Measurements from ENCODE around the gene SSH2.
"Not testable (repeated sequence)": the region's sequence is repeated elsewhere in the genome, so short reads cannot be mapped to it uniquely, and the experiment has no call there.

SSH2 gene

DNA sequence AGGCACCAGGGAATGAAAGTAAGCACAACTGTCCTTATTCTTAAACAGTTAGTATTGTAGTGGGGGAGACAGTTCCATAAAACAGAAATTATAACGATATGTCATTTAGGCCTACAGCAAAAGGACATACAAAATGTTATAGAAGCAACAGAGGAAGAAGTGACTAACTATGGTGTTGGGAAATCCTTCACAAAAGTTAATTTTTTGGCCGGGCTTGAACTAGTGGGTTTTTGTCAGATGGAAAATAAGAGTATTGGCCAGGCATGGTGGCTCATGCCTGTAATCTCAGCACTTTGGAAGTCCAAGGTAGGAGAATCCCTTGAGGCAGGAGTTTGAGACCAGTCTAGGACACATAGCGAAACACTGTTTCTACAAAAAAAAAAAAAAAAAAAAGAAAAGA is 127.8 kb downstream of the SSH2 start:
- no peak overlapping the region for H3K27ac ChIP-seq (ENCODE audit: low read depth, low read length)
- no peaks in the 10 kb centered on the region for H3K4me1 ChIP-seq (ENCODE audit: control insufficient read depth, insufficient read depth, low read length, unreplicated experiment)
- no peak overlapping the region for H2AFZ ChIP-seq (ENCODE audit: low read length, unreplicated experiment)
- no peak overlapping the region for H3K4me3 ChIP-seq (ENCODE audit: low read depth, low read length)
- H3K79me2 ChIP-seq (ENCODE audit: control insufficient read depth, insufficient read depth, low read length, unreplicated experiment) = no peaks in the 10 kb centered on the region
- peaks cover 11% of the 10 kb centered on the region for H3K36me3 ChIP-seq (ENCODE audit: insufficient read depth, low read length)
- H3K27me3 ChIP-seq (ENCODE audit: insufficient read depth, low read length) = no peaks in the 10 kb centered on the region

DNA sequence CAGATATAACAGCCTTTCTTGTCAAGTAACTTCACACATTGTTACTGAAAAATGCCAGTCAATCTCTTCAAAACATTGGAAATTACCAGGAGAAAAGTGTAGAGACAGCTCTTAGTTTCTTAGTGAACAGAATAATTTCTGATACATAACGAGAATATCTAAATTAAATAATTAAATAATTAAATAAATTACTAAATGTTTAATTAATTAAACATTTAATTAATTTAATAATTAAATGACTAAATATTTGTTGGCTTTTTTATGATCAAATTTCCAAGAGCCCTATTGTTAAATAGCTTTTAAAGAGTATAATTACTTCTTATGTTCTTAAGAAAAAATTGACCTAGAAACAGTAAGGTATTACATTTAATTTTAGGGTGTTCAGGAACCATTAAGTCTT is 129.6 kb downstream of the SSH2 start:
- Histone ChIP-seq H3K4me3 (ENCODE audit: low read depth, low read length) (no peak overlapping the region), H3K27me3 (ENCODE audit: insufficient read depth, low read length) (no peaks in the 10 kb centered on the region), H3K27ac (ENCODE audit: low read depth, low read length) (no peak overlapping the region), H2AFZ (ENCODE audit: low read length, unreplicated experiment) (no peak overlapping the region), H3K4me1 (ENCODE audit: control insufficient read depth, insufficient read depth, low read length, unreplicated experiment) (no peaks in the 10 kb centered on the region), H3K79me2 (ENCODE audit: control insufficient read depth, insufficient read depth, low read length, unreplicated experiment) (no peaks in the 10 kb centered on the region), H3K36me3 (ENCODE audit: insufficient read depth, low read length) (peaks cover 11% of the 10 kb centered on the region)

DNA sequence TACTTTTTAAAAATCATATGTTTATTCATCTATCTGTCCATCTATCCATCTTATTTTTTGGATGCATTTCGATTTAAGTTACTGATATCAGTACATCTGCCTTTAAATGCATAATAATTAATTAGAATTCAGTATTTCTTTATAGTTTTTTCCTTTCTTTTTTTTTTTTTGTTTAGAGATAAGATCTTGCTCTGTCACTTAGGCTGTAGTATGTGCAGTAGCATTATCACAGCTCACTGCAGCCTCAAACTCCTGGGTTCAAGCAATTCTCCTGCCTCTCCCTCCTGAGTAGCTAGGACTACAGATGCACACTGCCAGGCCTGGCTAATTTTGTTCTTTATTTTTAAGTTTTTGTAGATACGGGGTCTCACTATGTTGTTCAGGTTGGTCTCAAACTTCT is 133.4 kb downstream of the SSH2 start:
- Histone ChIP-seq H3K4me1 (ENCODE audit: control insufficient read depth, insufficient read depth, low read length, unreplicated experiment) (no peaks in the 10 kb centered on the region), H3K79me2 (ENCODE audit: control insufficient read depth, insufficient read depth, low read length, unreplicated experiment) (no peaks in the 10 kb centered on the region), H2AFZ (ENCODE audit: low read length, unreplicated experiment) (no peak overlapping the region), H3K36me3 (ENCODE audit: insufficient read depth, low read length) (peaks cover 11% of the 10 kb centered on the region), H3K4me3 (ENCODE audit: low read depth, low read length) (no peak overlapping the region), H3K27ac (ENCODE audit: low read depth, low read length) (no peak overlapping the region), H3K27me3 (ENCODE audit: insufficient read depth, low read length) (no peaks in the 10 kb centered on the region)

- no peaks in the 10 kb centered on the region for H3K4me1 ChIP-seq (ENCODE audit: control insufficient read depth, insufficient read depth, low read length, unreplicated experiment)
- H3K27me3 ChIP-seq (ENCODE audit: insufficient read depth, low read length) = no peaks in the 10 kb centered on the region
- H3K79me2 ChIP-seq (ENCODE audit: control insufficient read depth, insufficient read depth, low read length, unreplicated experiment) = no peaks in the 10 kb centered on the region
- H3K4me3 ChIP-seq (ENCODE audit: low read depth, low read length) = no peak overlapping the region
- no peak overlapping the region for H3K27ac ChIP-seq (ENCODE audit: low read depth, low read length)
- no peak overlapping the region for H2AFZ ChIP-seq (ENCODE audit: low read length, unreplicated experiment)
- peaks cover 2% of the 10 kb centered on the region; the same call in 1 of the 2 replicates for H3K36me3 ChIP-seq (ENCODE audit: insufficient read depth, low read length)
Measured at GRCh38 chr17:29793501-29793900, 136.5 kb downstream of the SSH2 start.

GRCh38 chr17:29791336-29792080 is 138.5 kb downstream of the SSH2 start:
- H2AFZ ChIP-seq (ENCODE audit: low read length, unreplicated experiment) = no peak overlapping the region
- H3K79me2 ChIP-seq (ENCODE audit: control insufficient read depth, insufficient read depth, low read length, unreplicated experiment) = no peaks in the 10 kb centered on the region
- no peaks in the 10 kb centered on the region for H3K4me1 ChIP-seq (ENCODE audit: control insufficient read depth, insufficient read depth, low read length, unreplicated experiment)
- H3K4me3 ChIP-seq (ENCODE audit: low read depth, low read length) = no peak overlapping the region
- H3K27me3 ChIP-seq (ENCODE audit: insufficient read depth, low read length) = no peaks in the 10 kb centered on the region
- no peak overlapping the region for H3K27ac ChIP-seq (ENCODE audit: low read depth, low read length)
- no peaks in the 10 kb centered on the region for H3K36me3 ChIP-seq (ENCODE audit: insufficient read depth, low read length)

DNA sequence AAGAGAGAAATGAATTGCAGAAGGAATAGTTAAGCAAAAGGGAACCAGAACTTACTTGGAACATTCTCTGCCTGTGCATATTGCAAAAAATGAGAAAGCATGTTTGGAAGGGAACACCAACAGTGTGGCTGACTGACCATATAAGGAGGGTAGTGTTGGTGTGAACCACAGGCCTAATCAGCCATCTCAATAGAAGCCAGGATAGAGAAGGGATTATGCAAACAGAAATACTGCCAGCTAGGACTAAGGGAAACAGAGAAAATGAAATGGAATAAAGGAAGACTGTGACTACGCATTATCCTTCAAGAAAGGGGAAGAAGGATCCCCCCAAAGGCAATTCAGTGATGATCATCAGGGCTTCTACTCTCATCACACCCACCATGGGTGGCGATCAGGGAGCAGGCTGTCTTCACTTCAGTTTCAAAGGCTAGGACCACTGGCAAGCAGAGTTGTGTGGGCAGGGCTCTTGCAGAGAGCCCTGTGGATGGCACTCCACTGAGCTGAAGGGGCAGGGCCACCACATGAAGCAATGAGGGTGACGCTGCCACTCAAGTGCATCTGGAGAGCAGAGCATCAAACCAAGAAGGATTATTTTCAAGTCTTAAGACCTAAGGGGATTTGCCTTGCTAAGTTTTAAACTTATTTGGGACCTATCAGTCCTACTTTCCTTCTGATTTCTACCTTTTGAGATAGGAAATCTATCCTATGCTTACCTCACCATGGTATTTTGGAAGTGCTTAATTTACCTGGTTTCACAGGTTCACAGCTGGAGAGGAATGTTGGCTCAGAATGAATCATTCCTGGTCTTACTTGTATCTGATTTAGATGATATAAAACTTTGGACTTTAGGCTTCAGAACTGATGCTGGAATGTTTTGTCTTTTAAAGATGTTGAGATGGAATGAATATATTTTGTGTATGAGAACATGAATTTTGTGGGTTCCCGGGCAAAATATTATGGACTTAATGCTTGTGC is 140.5 kb downstream of the SSH2 start:
- peaks cover 9% of the 10 kb centered on the region for H3K4me1 ChIP-seq (ENCODE audit: control insufficient read depth, insufficient read depth, low read length, unreplicated experiment)

GRCh38 chr17:29787995-29788394 is 142.0 kb downstream of the SSH2 start:
- no peaks in the 10 kb centered on the region for H3K36me3 ChIP-seq (ENCODE audit: insufficient read depth, low read length)
- no peak overlapping the region for H3K4me3 ChIP-seq (ENCODE audit: low read depth, low read length)
- H2AFZ ChIP-seq (ENCODE audit: low read length, unreplicated experiment) = no peak overlapping the region
- H3K27me3 ChIP-seq (ENCODE audit: insufficient read depth, low read length) = no peaks in the 10 kb centered on the region
- H3K79me2 ChIP-seq (ENCODE audit: control insufficient read depth, insufficient read depth, low read length, unreplicated experiment) = no peaks in the 10 kb centered on the region
- H3K4me1 ChIP-seq (ENCODE audit: control insufficient read depth, insufficient read depth, low read length, unreplicated experiment) = peaks cover 10% of the 10 kb centered on the region
- no peak overlapping the region for H3K27ac ChIP-seq (ENCODE audit: low read depth, low read length)

More for the DNA sequence above, 140.5 kb downstream of the SSH2 start:
- H3K4me3 ChIP-seq (ENCODE audit: low read depth, low read length) = no peak overlapping the region
- no peaks in the 10 kb centered on the region for H3K27me3 ChIP-seq (ENCODE audit: insufficient read depth, low read length)
- no peaks in the 10 kb centered on the region for H3K79me2 ChIP-seq (ENCODE audit: control insufficient read depth, insufficient read depth, low read length, unreplicated experiment)
- no peak overlapping the region for H3K27ac ChIP-seq (ENCODE audit: low read depth, low read length)
- no peaks in the 10 kb centered on the region for H3K36me3 ChIP-seq (ENCODE audit: insufficient read depth, low read length)
- H2AFZ ChIP-seq (ENCODE audit: low read length, unreplicated experiment) = no peak overlapping the region

GRCh38 chr17:29782917-29783316 is 147.1 kb downstream of the SSH2 start:
- H3K4me3 ChIP-seq (ENCODE audit: low read depth, low read length) = no peak overlapping the region
- H3K4me1 ChIP-seq (ENCODE audit: control insufficient read depth, insufficient read depth, low read length, unreplicated experiment) = peaks cover 10% of the 10 kb centered on the region
- H3K27me3 ChIP-seq (ENCODE audit: insufficient read depth, low read length) = no peaks in the 10 kb centered on the region

DNA sequence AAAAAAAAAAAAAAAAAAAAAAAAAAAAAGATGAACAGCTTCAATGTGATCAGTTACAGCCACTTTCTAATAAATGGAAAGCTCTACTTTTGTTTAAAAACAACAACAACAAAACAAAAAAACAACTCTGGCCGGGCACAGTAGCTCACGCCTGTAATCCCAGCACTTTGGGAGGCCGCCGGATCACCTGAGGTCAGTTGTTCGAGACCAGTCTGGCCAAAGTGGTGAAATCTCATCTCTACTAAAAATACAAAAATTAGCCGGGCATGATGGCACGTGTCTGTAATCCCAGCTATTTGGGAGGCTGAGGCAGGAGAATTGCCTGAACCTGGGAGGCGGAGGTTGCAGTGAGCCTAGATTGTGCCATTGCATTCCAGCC is 150.2 kb downstream of the SSH2 start:
- not testable (repeated sequence) for H3K27ac ChIP-seq (ENCODE audit: low read depth, low read length); H3K4me1 ChIP-seq (ENCODE audit: control insufficient read depth, insufficient read depth, low read length, unreplicated experiment); H3K36me3 ChIP-seq (ENCODE audit: insufficient read depth, low read length); H3K27me3 ChIP-seq (ENCODE audit: insufficient read depth, low read length); H2AFZ ChIP-seq (ENCODE audit: low read length, unreplicated experiment); H3K4me3 ChIP-seq (ENCODE audit: low read depth, low read length); H3K79me2 ChIP-seq (ENCODE audit: control insufficient read depth, insufficient read depth, low read length, unreplicated experiment)

More at GRCh38 chr17:29782917-29783316, 147.1 kb downstream of the SSH2 start:
- Histone ChIP-seq H3K79me2 (ENCODE audit: control insufficient read depth, insufficient read depth, low read length, unreplicated experiment) (no peaks in the 10 kb centered on the region), H2AFZ (ENCODE audit: low read length, unreplicated experiment) (no peak overlapping the region), H3K27ac (ENCODE audit: low read depth, low read length) (no peak overlapping the region), H3K36me3 (ENCODE audit: insufficient read depth, low read length) (no peaks in the 10 kb centered on the region)

DNA sequence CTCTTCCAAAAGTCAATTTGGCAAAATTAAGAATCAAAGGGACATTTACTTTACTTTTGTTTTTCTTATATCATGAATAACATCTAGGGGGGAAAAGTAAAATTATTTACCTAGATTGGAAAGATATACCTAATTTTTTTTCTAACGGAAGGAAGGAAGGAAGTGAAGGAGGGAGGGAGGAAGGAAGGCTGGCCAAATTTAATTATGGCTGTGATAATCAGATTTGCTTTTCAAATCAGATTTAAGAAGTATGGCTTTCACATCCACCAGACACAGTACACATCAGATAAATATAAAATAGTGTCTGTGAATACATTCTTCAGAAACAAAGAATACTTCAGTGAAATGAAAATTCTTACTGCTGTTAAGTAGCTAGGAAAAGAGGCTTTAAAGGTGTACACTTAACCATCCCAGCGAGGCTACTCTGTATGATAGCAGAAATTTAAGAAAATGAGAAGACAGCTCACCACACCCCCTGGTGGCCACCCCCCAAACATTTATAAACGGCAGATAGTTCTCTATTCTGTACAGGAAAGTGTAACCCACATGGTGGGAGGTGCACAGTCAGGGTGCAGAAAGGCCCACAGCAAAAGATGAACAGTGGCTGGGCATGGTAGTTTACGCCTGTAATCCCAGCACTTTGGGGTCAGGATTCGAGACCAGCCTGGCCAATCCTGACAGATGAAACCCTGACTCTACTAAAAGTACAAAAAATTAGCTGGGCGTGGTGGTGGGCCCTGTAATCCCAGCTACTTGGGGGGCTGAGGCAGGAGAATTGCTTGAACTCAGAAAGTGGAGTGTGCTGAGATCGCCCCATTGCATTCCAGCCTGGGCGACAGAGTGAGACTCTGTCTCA is 150.8 kb downstream of the SSH2 start:
- Histone ChIP-seq H3K36me3 (ENCODE audit: insufficient read depth, low read length) (no peaks in the 10 kb centered on the region), H3K27me3 (ENCODE audit: insufficient read depth, low read length) (no peaks in the 10 kb centered on the region), H3K27ac (ENCODE audit: low read depth, low read length) (no peak overlapping the region), H3K4me3 (ENCODE audit: low read depth, low read length) (no peak overlapping the region), H2AFZ (ENCODE audit: low read length, unreplicated experiment) (no peak overlapping the region), H3K79me2 (ENCODE audit: control insufficient read depth, insufficient read depth, low read length, unreplicated experiment) (no peaks in the 10 kb centered on the region), H3K4me1 (ENCODE audit: control insufficient read depth, insufficient read depth, low read length, unreplicated experiment) (no peaks in the 10 kb centered on the region)

All from ACC112 (cell line).